ENCODE measurements around the gene GAD1. TPM values are rescaled to one million over a fixed set of nuclear protein-coding genes. Genes with fewer than 3 reads are reported as not detected.

The GAD1 gene
- total RNA-seq, 1 donor from 2014 or later: not detected

GRCh38 chr2:170829036-170829435, 12.3 kb downstream of the GAD1 start:
- no peak for TF ChIP-seq CTCF (IDR thresholded peaks at IDR 0.05; ENCODE audit: borderline replicate concordance)
- no peaks in the 10 kb centered on the region for H3K9me3 ChIP-seq (replicated peaks)
- no peak overlapping the region for H3K4me3 ChIP-seq
- H3K4me1 ChIP-seq: no peaks in the 10 kb centered on the region
- intact Hi-C loops (cut with micrococcal nuclease): no loop called here
- no peak for DNase-seq
- peaks cover 74% of the 10 kb centered on the region for H3K27me3 ChIP-seq (ENCODE audit: low read depth)
- no peak overlapping the region for H3K27ac ChIP-seq (replicated peaks)
- no peaks in the 10 kb centered on the region for H3K36me3 ChIP-seq

- Histone ChIP-seq H3K9me3 (replicated peaks) (no peaks in the 10 kb centered on the region), H3K4me1 (no peaks in the 10 kb centered on the region), H3K4me3 (no peak overlapping the region), H3K27me3 (ENCODE audit: low read depth) (peaks cover 74% of the 10 kb centered on the region), H3K36me3 (no peaks in the 10 kb centered on the region), H3K27ac (replicated peaks) (no peak overlapping the region)
- TF ChIP-seq CTCF (IDR thresholded peaks at IDR 0.05; ENCODE audit: borderline replicate concordance): no peak
- intact Hi-C loops (cut with micrococcal nuclease): no loop called here
- DNase-seq: no peak
Measured at GRCh38 chr2:170830166-170830565, 13.5 kb downstream of the GAD1 start.

GRCh38 chr2:170831115-170831514, 14.4 kb downstream of the GAD1 start:
- Histone ChIP-seq H3K36me3 (no peaks in the 10 kb centered on the region), H3K4me3 (no peak overlapping the region), H3K27me3 (ENCODE audit: low read depth) (peaks cover 67% of the 10 kb centered on the region), H3K9me3 (replicated peaks) (no peaks in the 10 kb centered on the region), H3K27ac (replicated peaks) (no peak overlapping the region), H3K4me1 (no peaks in the 10 kb centered on the region)
- no peak for TF ChIP-seq CTCF (IDR thresholded peaks at IDR 0.05; ENCODE audit: borderline replicate concordance)
- no peak for DNase-seq
- intact Hi-C loops (cut with micrococcal nuclease): no loop called here

GRCh38 chr2:170836027-170836426, 19.3 kb downstream of the GAD1 start:
- Histone ChIP-seq H3K27me3 (ENCODE audit: low read depth) (peaks cover 56% of the 10 kb centered on the region), H3K36me3 (no peaks in the 10 kb centered on the region), H3K4me3 (no peak overlapping the region), H3K9me3 (replicated peaks) (no peaks in the 10 kb centered on the region), H3K27ac (replicated peaks) (no peak overlapping the region), H3K4me1 (no peaks in the 10 kb centered on the region)
- no peak for DNase-seq
- intact Hi-C loops (cut with micrococcal nuclease): no loop called here
- TF ChIP-seq CTCF (IDR thresholded peaks at IDR 0.05; ENCODE audit: borderline replicate concordance): no peak

- TF ChIP-seq CTCF (IDR thresholded peaks at IDR 0.05; ENCODE audit: borderline replicate concordance): no peak
- Histone ChIP-seq H3K27ac (replicated peaks) (no peak overlapping the region), H3K4me3 (no peak overlapping the region), H3K4me1 (no peaks in the 10 kb centered on the region), H3K9me3 (replicated peaks) (no peaks in the 10 kb centered on the region), H3K36me3 (no peaks in the 10 kb centered on the region), H3K27me3 (ENCODE audit: low read depth) (peaks cover 54% of the 10 kb centered on the region)
- no peak for DNase-seq
- intact Hi-C loops (cut with micrococcal nuclease): no loop called here
Measured at GRCh38 chr2:170840717-170841210, 24.1 kb downstream of the GAD1 start.

- no peak for TF ChIP-seq CTCF (IDR thresholded peaks at IDR 0.05; ENCODE audit: borderline replicate concordance)
- no peak overlapping the region for H3K27ac ChIP-seq (replicated peaks)
- no peaks in the 10 kb centered on the region for H3K36me3 ChIP-seq
- no peaks in the 10 kb centered on the region for H3K9me3 ChIP-seq (replicated peaks)
- intact Hi-C loops (cut with micrococcal nuclease): no loop called here
- no peaks in the 10 kb centered on the region for H3K4me1 ChIP-seq
- H3K27me3 ChIP-seq (ENCODE audit: low read depth): peaks cover 47% of the 10 kb centered on the region
- no peak overlapping the region for H3K4me3 ChIP-seq
- DNase-seq: no peak
Measured at GRCh38 chr2:170842785-170843184, 26.1 kb downstream of the GAD1 start.

Data from left ventricle myocardium inferior (tissue), 1 donor.